AG04450 (cell line): ENCODE measurements around the gene SLC47A1. TPM values are rescaled to one million over a fixed set of nuclear protein-coding genes. Genes with fewer than 3 reads are reported as not detected.

Source experiments
- CTCF ChIA-PET: fragments of 300-600, 350-600 bp; formaldehyde crosslinking; extraction: SDS; loops from one replicate; lab custom pipeline; 2022; ENCODE audit warnings: antibody characterized with exemption, inconsistent platforms; lab: Charles Lee
- POLR2A ChIA-PET: fragments of 350-600 bp; formaldehyde crosslinking; extraction: SDS; loops from one replicate; lab custom pipeline; 2021; ENCODE audit warnings: antibody characterized with exemption, inconsistent platforms; lab: Yijun Ruan, JAX
- DNase-seq: peaks from one replicate; pipeline ENCODE4 v3.0.0-alpha.2; 2011; ENCODE audit warnings: low read depth, low spot score
- H3K27ac ChIP-seq: one replicate; pipeline ENCODE4 v1.5.1; 2012; ENCODE audit warnings: low read depth, low read length, control low read depth
- H3K27me3 ChIP-seq: one replicate; pipeline ENCODE4 v1.6.0; 2012; ENCODE audit warnings: low read length; ENCODE audit not compliant: control insufficient read depth, insufficient read depth
- H3K4me3 ChIP-seq: 2 replicates; pipeline ENCODE4 v1.5.1; 2011; ENCODE audit warnings: mild to moderate bottlenecking, low read depth, low read length, control low read depth
- H3K9me3 ChIP-seq: 2 replicates; pipeline ENCODE4 v1.5.1; 2012; ENCODE audit warnings: low read length; ENCODE audit not compliant: control insufficient read depth, insufficient read depth
- CTCF ChIP-seq: IDR thresholded peaks from 2 replicates; pipeline ENCODE4 v1.5.1; 2011; ENCODE audit warnings: low read depth, low read length, control low read depth, inconsistent platforms
- polyA plus RNA-seq: library from polyadenylated mRNA; depleted of rRNA; stranded (reverse); fragments of >200 nt; gene quantifications from 2 replicates; pipeline ENCODE4 v1.2.3, GENCODE V29; 2011

Gene SLC47A1
- polyA plus RNA-seq, 1 experiment = 0.06 TPM

GRCh38 chr17:19492141-19492540 is 41.5 kb upstream of the SLC47A1 start:
- no peak for DNase-seq
- H3K4me3 ChIP-seq = no peak overlapping the region
- H3K27me3 ChIP-seq = peaks cover 11% of the 10 kb centered on the region
- no peak for TF ChIP-seq CTCF
- H3K9me3 ChIP-seq = no peaks in the 10 kb centered on the region; the same call in 1 of the 2 replicates
- H3K27ac ChIP-seq = no peak overlapping the region
- ChIA-PET CTCF (interaction anchor here (1.1 kb wide), 1 partner anchor 129 kb away, joined by 4 read pairs; the partner anchor contains the start of gene B9D1), POLR2A (no interaction called here)

GRCh38 chr17:19494961-19495806 is 38.5 kb upstream of the SLC47A1 start:
- Histone ChIP-seq H3K27me3 (peaks cover 7% of the 10 kb centered on the region), H3K4me3 (no peak overlapping the region), H3K27ac (no peak overlapping the region), H3K9me3 (no peaks in the 10 kb centered on the region; the same call in 1 of the 2 replicates)
- no peak for DNase-seq
- no peak for TF ChIP-seq CTCF
- POLR2A ChIA-PET = no interaction called here
- CTCF ChIA-PET = no interaction called here

- TF ChIP-seq CTCF = no peak
- Histone ChIP-seq H3K4me3 (no peak overlapping the region), H3K27ac (no peak overlapping the region), H3K9me3 (no peaks in the 10 kb centered on the region; the same call in 1 of the 2 replicates), H3K27me3 (peaks cover 10% of the 10 kb centered on the region)
- POLR2A ChIA-PET = no interaction called here
- CTCF ChIA-PET = no interaction called here
- no peak for DNase-seq
Measured at GRCh38 chr17:19495828-19496528, 37.7 kb upstream of the SLC47A1 start.

- no peak for DNase-seq
Measured at GRCh38 chr17:19497624-19498023, 36.0 kb upstream of the SLC47A1 start.

More at GRCh38 chr17:19497624-19498023, 36.0 kb upstream of the SLC47A1 start:
- Histone ChIP-seq H3K9me3 (no peaks in the 10 kb centered on the region; the same call in 1 of the 2 replicates), H3K27me3 (peaks cover 12% of the 10 kb centered on the region), H3K27ac (no peak overlapping the region), H3K4me3 (no peak overlapping the region)
- POLR2A ChIA-PET = no interaction called here
- CTCF ChIA-PET = no interaction called here
- TF ChIP-seq CTCF = no peak
